Measurements from ENCODE around the gene SCAP. TPM values are rescaled to one million over a fixed set of nuclear protein-coding genes. Genes with fewer than 3 reads are reported as not detected.
"Not testable (repeated sequence)": the region's sequence is repeated elsewhere in the genome, so short reads cannot be mapped to it uniquely, and the experiment has no call there.

SCAP gene
- total and polyA plus RNA-seq, 8 donors, result 52.8 to 84.3 (median 58.9) TPM

- Histone ChIP-seq H3K9me3 (no peaks in the 10 kb centered on the region), H3K27ac (no peak overlapping the region), H3K4me1 (peaks cover 0 to 29% of the 10 kb centered on the region in 2 donors), H3K4me3 (no peak overlapping the region), H3K27me3 (no peaks in the 10 kb centered on the region), H3K36me3 (no peaks in the 10 kb centered on the region)
- no peak for DNase-seq
- no peak for ATAC-seq
- intact Hi-C loops (cut with DNase I), result loop anchor here in 1 of 2 donors (10.0 kb wide), 1 partner anchor 49 kb away; no protein-coding TSS in a partner anchor
- no peak for TF ChIP-seq CTCF (IDR thresholded peaks at IDR 0.05)
Measured at GRCh38 chr3:47473391-47473790, 2.4 kb downstream of the SCAP start.

DNA sequence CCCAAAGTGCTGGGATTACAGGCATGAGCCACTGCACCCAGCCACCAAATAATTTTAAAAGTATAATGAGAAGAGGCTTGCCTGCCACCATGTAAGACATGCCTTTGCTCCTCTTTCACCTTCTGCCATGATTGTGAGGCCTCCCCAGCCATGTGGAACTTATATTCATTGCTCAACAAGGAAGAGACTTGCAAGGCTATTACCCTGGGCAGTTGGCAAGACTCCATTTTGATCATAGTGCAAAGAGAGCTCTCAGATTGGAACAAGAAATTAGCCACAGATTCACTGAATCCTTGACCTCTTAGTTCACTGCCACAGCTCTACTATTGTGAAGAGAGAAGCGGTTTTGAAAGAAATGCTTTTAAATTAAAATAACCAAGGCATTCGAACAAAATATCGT is 6.1 kb downstream of the SCAP start:
- Histone ChIP-seq H3K9me3 (no peaks in the 10 kb centered on the region), H3K4me3 (no peak overlapping the region), H3K4me1 (peaks cover 0 to 32% of the 10 kb centered on the region in 2 donors), H3K36me3 (no peaks in the 10 kb centered on the region), H3K27ac (no peak overlapping the region), H3K27me3 (no peaks in the 10 kb centered on the region)
- TF ChIP-seq CTCF (IDR thresholded peaks at IDR 0.05), result no peak
- DNase-seq (no peak), ATAC-seq (no peak)
- intact Hi-C loops (cut with DNase I), result loop anchor here in 1 of 2 donors (10.0 kb wide), 1 partner anchor 45 kb away; no protein-coding TSS in a partner anchor

- H3K36me3 ChIP-seq; H3K4me3 ChIP-seq; H3K27me3 ChIP-seq; ATAC-seq; DNase-seq; intact Hi-C loops (cut with DNase I); H3K9me3 ChIP-seq; H3K27ac ChIP-seq: not testable (repeated sequence)
- H3K4me1 ChIP-seq, result peaks cover 0 to 29% of the 10 kb centered on the region in 2 donors
Measured at GRCh38 chr3:47468315-47468714, 7.4 kb downstream of the SCAP start.

DNA sequence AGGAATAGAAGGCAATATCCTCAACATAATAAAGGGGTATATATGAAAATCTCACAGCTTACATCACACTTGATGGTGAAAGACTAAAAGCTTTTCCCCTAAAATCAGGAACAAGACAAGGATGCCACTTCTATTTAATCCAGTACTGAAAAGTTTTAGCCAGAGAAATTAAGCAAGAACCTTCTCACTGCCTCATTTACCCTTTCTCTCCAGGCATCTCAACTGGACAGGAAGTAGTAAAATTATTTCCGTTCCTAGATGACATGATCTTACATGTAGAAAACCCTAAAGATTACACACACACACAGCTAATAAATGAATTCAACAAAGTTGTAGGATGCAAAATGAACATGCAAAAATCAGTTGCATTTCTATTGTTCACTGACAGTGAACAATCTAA is 11.2 kb downstream of the SCAP start:
- Histone ChIP-seq H3K36me3 (no peaks in the 10 kb centered on the region), H3K4me1 (peaks cover 5 to 41% of the 10 kb centered on the region in 2 donors), H3K9me3 (peaks cover 0 to 10% of the 10 kb centered on the region in 2 donors), H3K27ac (no peak overlapping the region), H3K27me3 (no peaks in the 10 kb centered on the region), H3K4me3 (no peak overlapping the region)
- DNase-seq (no peak), ATAC-seq (no peak)
- intact Hi-C loops (cut with DNase I), result no loop called here
- TF ChIP-seq CTCF (IDR thresholded peaks at IDR 0.05), result no peak

DNA sequence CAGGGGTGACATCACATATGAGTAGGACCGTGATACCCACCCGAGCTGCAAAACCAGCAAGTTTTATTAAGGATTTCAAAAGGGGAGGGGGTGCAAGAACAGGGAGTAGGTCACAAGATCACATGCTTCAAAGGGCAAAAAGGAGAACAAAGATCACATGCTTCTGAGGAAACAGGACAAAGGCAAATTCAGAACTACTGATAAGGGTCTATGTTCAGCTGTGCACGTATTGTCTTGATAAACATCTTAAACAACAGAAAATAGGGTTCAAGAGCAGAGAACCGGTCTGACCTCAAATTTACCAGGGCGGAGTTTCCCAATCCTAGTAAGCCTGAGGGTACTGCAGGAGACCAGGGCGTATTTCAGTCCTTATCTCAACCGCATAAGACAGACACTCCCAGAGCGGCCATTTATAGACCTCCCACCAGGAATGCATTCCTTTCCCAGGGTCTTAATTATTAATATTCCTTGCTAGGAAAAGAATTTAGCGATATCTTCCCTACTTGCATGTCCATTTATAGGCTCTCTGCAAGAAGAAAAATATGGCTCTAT is 16.1 kb downstream of the SCAP start:
- peaks cover 5 to 31% of the 10 kb centered on the region in 2 donors for H3K4me1 ChIP-seq
- intact Hi-C loops (cut with DNase I); ATAC-seq: not testable (repeated sequence)

GRCh38 chr3:47456984-47457383 is 18.8 kb downstream of the SCAP start:
- H3K4me1 ChIP-seq, result peaks cover 0 to 11% of the 10 kb centered on the region in 2 donors
- ATAC-seq (no peak), DNase-seq (no peak)
- peaks cover 0 to 14% of the 10 kb centered on the region in 2 donors for H3K9me3 ChIP-seq
- intact Hi-C loops (cut with DNase I), result no loop called here
- H3K27me3 ChIP-seq, result no peaks in the 10 kb centered on the region
- no peaks in the 10 kb centered on the region for H3K36me3 ChIP-seq
- no peak overlapping the region for H3K4me3 ChIP-seq
- TF ChIP-seq CTCF (IDR thresholded peaks at IDR 0.05), result no peak
- H3K27ac ChIP-seq, result no peak overlapping the region

More for the DNA sequence above, 16.1 kb downstream of the SCAP start:
- not testable (repeated sequence) for DNase-seq, H3K27ac ChIP-seq, H3K27me3 ChIP-seq, H3K36me3 ChIP-seq, H3K4me3 ChIP-seq
- peaks cover 0 to 14% of the 10 kb centered on the region in 2 donors for H3K9me3 ChIP-seq

Measured in left lung (tissue), 10 donors.